ENCODE results near the gene C9orf85.
"Not testable (repeated sequence)": the region's sequence is repeated elsewhere in the genome, so short reads cannot be mapped to it uniquely, and the experiment has no call there.

C9orf85 gene

DNA sequence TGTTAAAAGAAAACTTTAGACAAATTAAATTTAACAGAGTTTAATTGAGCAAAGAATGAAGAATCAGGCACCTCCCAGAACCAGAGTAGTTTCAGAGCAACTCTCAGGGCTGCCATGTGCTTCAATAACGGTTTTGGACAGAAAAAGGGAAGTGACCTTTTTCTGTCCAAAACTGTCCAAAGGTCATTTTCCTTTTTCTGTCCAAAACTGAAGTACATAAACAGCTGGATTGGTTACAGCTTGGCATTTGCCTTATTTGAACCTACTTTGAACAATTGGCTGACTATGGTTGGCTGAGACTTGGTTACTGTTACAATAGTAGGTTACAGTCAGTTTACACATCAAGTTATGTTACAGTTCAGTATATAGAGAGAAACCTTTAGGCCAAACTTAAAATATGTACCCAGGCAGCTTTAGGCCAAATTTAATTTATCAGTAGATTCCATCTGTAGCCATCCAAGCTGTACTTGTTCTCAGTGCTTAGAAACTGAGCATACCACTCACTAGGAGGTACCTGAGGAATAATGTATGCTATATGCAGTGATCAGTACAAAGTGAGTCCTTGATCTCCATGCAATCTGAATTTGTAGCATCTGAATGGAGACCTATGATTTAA lies 44.0 kb downstream of the C9orf85 start:
- Histone ChIP-seq H3K27me3 (ENCODE audit: control insufficient read depth, insufficient read depth, low read length) (no peaks in the 10 kb centered on the region), H3K4me1 (ENCODE audit: control insufficient read depth, low read depth, low read length) (peaks cover 37% of the 10 kb centered on the region), H3K4me3 (ENCODE audit: low read length) (no peak overlapping the region), H3K9ac (ENCODE audit: low read length) (no peak overlapping the region), H3K27ac (ENCODE audit: low read length) (no peak overlapping the region), H3K9me3 (ENCODE audit: control insufficient read depth, low read depth, low read length) (no peaks in the 10 kb centered on the region), H3K36me3 (ENCODE audit: control insufficient read depth, low read depth, low read length) (no peaks in the 10 kb centered on the region)

- H3K9ac ChIP-seq (ENCODE audit: low read length): no peak overlapping the region
- no peaks in the 10 kb centered on the region for H3K36me3 ChIP-seq (ENCODE audit: control insufficient read depth, low read depth, low read length)
- no peaks in the 10 kb centered on the region for H3K9me3 ChIP-seq (ENCODE audit: control insufficient read depth, low read depth, low read length)
- H3K27me3 ChIP-seq (ENCODE audit: control insufficient read depth, insufficient read depth, low read length): no peaks in the 10 kb centered on the region
- no peak overlapping the region for H3K4me3 ChIP-seq (ENCODE audit: low read length)
- H3K27ac ChIP-seq (ENCODE audit: low read length): no peak overlapping the region
- peaks cover 14% of the 10 kb centered on the region for H3K4me1 ChIP-seq (ENCODE audit: control insufficient read depth, low read depth, low read length)
Observed at GRCh38 chr9:71962328-71962727, 50.9 kb downstream of the C9orf85 start.

DNA sequence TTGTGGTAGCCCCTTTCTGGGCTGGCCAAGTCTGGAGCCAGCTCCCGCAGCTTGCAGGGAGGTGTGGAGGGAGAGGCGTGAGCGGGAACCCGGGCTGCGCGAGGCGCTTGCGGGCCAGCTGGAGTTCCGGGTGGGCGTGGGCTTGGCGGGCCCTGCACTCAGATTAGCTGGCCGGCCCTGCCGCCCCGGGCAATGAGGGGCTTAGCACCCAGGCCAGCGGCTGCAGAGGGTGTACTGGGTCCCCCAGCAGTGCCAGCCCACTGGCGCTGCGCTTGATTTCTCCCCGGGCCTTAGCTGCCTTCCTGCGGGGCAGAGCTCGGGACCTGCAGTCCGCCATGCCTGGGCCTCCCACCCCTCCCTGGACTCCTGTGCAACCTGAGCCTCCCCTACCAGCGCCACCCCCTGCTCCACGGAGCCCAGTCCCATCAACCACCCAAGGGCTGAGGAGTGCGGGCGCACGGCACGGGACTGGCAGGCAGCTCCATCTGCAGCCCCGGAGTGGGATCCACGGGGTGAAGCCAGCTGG lies 52.1 kb downstream of the C9orf85 start:
- not testable (repeated sequence) for H3K4me3 ChIP-seq (ENCODE audit: low read length); H3K27me3 ChIP-seq (ENCODE audit: control insufficient read depth, insufficient read depth, low read length); H3K36me3 ChIP-seq (ENCODE audit: control insufficient read depth, low read depth, low read length); H3K27ac ChIP-seq (ENCODE audit: low read length); H3K9me3 ChIP-seq (ENCODE audit: control insufficient read depth, low read depth, low read length); H3K9ac ChIP-seq (ENCODE audit: low read length)
- H3K4me1 ChIP-seq (ENCODE audit: control insufficient read depth, low read depth, low read length): peaks cover 17% of the 10 kb centered on the region

GRCh38 chr9:71965403-71965802 lies 54.0 kb downstream of the C9orf85 start:
- Histone ChIP-seq H3K4me1 (ENCODE audit: control insufficient read depth, low read depth, low read length) (peaks cover 17% of the 10 kb centered on the region), H3K9me3 (ENCODE audit: control insufficient read depth, low read depth, low read length) (no peaks in the 10 kb centered on the region), H3K27me3 (ENCODE audit: control insufficient read depth, insufficient read depth, low read length) (no peaks in the 10 kb centered on the region), H3K27ac (ENCODE audit: low read length) (no peak overlapping the region), H3K4me3 (ENCODE audit: low read length) (no peak overlapping the region), H3K9ac (ENCODE audit: low read length) (no peak overlapping the region), H3K36me3 (ENCODE audit: control insufficient read depth, low read depth, low read length) (no peaks in the 10 kb centered on the region)

- peaks cover 17% of the 10 kb centered on the region for H3K4me1 ChIP-seq (ENCODE audit: control insufficient read depth, low read depth, low read length)
- H3K27ac ChIP-seq (ENCODE audit: low read length): peak overlapping the region; percentile 26
- no peaks in the 10 kb centered on the region for H3K9me3 ChIP-seq (ENCODE audit: control insufficient read depth, low read depth, low read length)
- peak overlapping the region; percentile 25 for H3K4me3 ChIP-seq (ENCODE audit: low read length)
- H3K27me3 ChIP-seq (ENCODE audit: control insufficient read depth, insufficient read depth, low read length): no peaks in the 10 kb centered on the region
- H3K9ac ChIP-seq (ENCODE audit: low read length): peak overlapping the region; percentile 14
- H3K36me3 ChIP-seq (ENCODE audit: control insufficient read depth, low read depth, low read length): no peaks in the 10 kb centered on the region
Observed at GRCh38 chr9:71966601-71967000, 55.2 kb downstream of the C9orf85 start.

GRCh38 chr9:71968541-71969090 lies 57.2 kb downstream of the C9orf85 start:
- H3K4me1 ChIP-seq (ENCODE audit: control insufficient read depth, low read depth, low read length): peaks cover 17% of the 10 kb centered on the region
- no peaks in the 10 kb centered on the region for H3K36me3 ChIP-seq (ENCODE audit: control insufficient read depth, low read depth, low read length)
- no peak overlapping the region for H3K27ac ChIP-seq (ENCODE audit: low read length)
- no peak overlapping the region for H3K4me3 ChIP-seq (ENCODE audit: low read length)
- no peak overlapping the region for H3K9ac ChIP-seq (ENCODE audit: low read length)
- no peaks in the 10 kb centered on the region for H3K27me3 ChIP-seq (ENCODE audit: control insufficient read depth, insufficient read depth, low read length)
- H3K9me3 ChIP-seq (ENCODE audit: control insufficient read depth, low read depth, low read length): no peaks in the 10 kb centered on the region

DNA sequence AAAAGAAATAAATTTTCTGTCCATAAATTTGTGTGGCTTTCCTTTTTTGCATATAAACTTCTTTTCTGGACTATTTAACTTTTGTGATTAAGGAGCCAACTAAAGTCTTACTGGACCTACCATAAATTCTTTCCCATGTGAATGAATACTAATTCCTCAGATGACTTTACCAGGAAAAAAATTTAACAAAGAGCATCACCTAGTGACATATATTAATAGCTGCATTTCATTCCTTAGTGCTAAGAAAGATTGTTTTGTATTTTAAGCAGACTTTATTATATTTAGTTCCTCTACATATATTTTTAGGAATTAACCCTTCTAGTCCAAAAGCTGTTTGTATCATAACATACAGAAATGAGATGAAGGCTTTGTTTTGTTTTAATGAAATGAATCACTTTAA lies 64.4 kb downstream of the C9orf85 start:
- no peak overlapping the region for H3K27ac ChIP-seq (ENCODE audit: low read length)
- no peaks in the 10 kb centered on the region for H3K36me3 ChIP-seq (ENCODE audit: control insufficient read depth, low read depth, low read length)
- no peak overlapping the region for H3K4me3 ChIP-seq (ENCODE audit: low read length)
- H3K4me1 ChIP-seq (ENCODE audit: control insufficient read depth, low read depth, low read length): no peaks in the 10 kb centered on the region
- H3K9me3 ChIP-seq (ENCODE audit: control insufficient read depth, low read depth, low read length): no peaks in the 10 kb centered on the region
- H3K9ac ChIP-seq (ENCODE audit: low read length): no peak overlapping the region
- no peaks in the 10 kb centered on the region for H3K27me3 ChIP-seq (ENCODE audit: control insufficient read depth, insufficient read depth, low read length)

- Histone ChIP-seq H3K9ac (ENCODE audit: low read length) (no peak overlapping the region), H3K4me3 (ENCODE audit: low read length) (no peak overlapping the region), H3K27ac (ENCODE audit: low read length) (no peak overlapping the region), H3K9me3 (ENCODE audit: control insufficient read depth, low read depth, low read length) (no peaks in the 10 kb centered on the region), H3K36me3 (ENCODE audit: control insufficient read depth, low read depth, low read length) (no peaks in the 10 kb centered on the region), H3K4me1 (ENCODE audit: control insufficient read depth, low read depth, low read length) (no peaks in the 10 kb centered on the region), H3K27me3 (ENCODE audit: control insufficient read depth, insufficient read depth, low read length) (no peaks in the 10 kb centered on the region)
Observed at GRCh38 chr9:71977003-71977402, 65.6 kb downstream of the C9orf85 start.

DNA sequence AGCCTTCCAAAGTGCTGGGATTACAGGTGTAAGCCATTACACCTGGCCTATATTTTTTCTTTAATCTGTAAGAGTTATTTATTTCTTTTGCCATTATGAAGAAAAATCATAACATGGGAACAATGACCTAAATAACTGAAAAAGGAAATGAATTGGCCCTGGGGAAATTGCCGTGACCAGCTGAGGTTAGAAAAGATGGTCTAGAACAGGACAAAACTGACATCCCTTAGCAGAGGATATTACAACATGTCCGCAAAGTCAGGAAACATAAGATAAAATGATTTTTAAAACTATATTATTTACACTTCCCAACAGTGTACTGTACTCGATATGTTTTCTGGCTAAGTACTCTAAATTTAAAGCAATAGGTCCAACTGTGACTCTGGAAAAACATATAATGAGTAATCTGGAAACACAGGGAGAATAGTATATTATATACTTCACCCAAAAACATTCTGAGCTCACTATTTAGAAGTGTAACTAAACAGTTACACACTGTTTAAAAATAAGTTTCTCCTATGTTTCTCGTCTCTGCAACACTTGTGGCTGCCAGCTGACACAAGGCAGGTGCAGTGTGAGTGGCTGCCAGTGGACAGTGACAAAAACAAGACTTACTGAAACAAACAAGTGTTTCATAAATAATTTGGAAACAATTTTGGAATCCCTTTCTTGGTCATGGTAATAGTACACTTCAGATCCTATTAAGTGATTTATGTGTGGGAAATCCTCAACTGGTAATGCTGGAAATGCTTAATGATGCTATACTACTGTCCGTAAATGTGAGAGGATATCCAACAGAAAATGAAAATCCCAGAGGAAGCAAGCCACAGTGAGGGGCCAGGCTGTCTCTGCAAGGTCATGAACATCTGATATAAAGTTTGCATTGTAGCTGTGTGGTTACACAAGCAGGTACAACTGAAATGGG lies 69.1 kb downstream of the C9orf85 start:
- no peak overlapping the region for H3K9ac ChIP-seq (ENCODE audit: low read length)

GRCh38 chr9:71981944-71982343 lies 70.5 kb downstream of the C9orf85 start:
- no peak overlapping the region for H3K9ac ChIP-seq (ENCODE audit: low read length)
- no peaks in the 10 kb centered on the region for H3K36me3 ChIP-seq (ENCODE audit: control insufficient read depth, low read depth, low read length)
- no peaks in the 10 kb centered on the region for H3K27me3 ChIP-seq (ENCODE audit: control insufficient read depth, insufficient read depth, low read length)
- H3K4me1 ChIP-seq (ENCODE audit: control insufficient read depth, low read depth, low read length): peaks cover 13% of the 10 kb centered on the region
- no peak overlapping the region for H3K27ac ChIP-seq (ENCODE audit: low read length)
- H3K9me3 ChIP-seq (ENCODE audit: control insufficient read depth, low read depth, low read length): no peaks in the 10 kb centered on the region
- no peak overlapping the region for H3K4me3 ChIP-seq (ENCODE audit: low read length)

More for the DNA sequence above, 69.1 kb downstream of the C9orf85 start:
- Histone ChIP-seq H3K27me3 (ENCODE audit: control insufficient read depth, insufficient read depth, low read length) (no peaks in the 10 kb centered on the region), H3K9me3 (ENCODE audit: control insufficient read depth, low read depth, low read length) (no peaks in the 10 kb centered on the region), H3K36me3 (ENCODE audit: control insufficient read depth, low read depth, low read length) (no peaks in the 10 kb centered on the region), H3K4me1 (ENCODE audit: control insufficient read depth, low read depth, low read length) (peaks cover 13% of the 10 kb centered on the region), H3K4me3 (ENCODE audit: low read length) (no peak overlapping the region), H3K27ac (ENCODE audit: low read length) (no peak overlapping the region)

DNA sequence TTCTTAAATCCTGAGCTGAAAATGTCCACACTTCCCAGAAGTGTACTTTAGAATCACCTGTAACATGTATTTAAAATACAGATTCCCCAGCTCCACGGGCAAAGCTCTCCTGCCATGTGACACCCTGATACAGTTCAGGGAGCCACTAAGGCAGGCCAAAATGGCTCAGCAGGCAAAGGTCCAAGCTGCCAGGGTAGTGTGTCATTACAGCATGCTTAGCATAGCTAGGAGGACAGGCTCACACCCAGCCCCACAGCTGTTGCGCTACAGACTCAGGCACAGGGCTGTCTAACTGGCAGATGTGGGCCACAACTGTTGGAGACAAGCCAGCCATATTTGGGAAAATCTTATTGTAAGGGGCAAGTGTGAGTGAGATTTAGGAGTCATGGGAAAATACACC lies 73.0 kb downstream of the C9orf85 start:
- no peak overlapping the region for H3K27ac ChIP-seq (ENCODE audit: low read length)

More for the DNA sequence above, 73.0 kb downstream of the C9orf85 start:
- peaks cover 13% of the 10 kb centered on the region for H3K4me1 ChIP-seq (ENCODE audit: control insufficient read depth, low read depth, low read length)
- no peaks in the 10 kb centered on the region for H3K9me3 ChIP-seq (ENCODE audit: control insufficient read depth, low read depth, low read length)
- H3K27me3 ChIP-seq (ENCODE audit: control insufficient read depth, insufficient read depth, low read length): no peaks in the 10 kb centered on the region
- no peak overlapping the region for H3K4me3 ChIP-seq (ENCODE audit: low read length)
- no peaks in the 10 kb centered on the region for H3K36me3 ChIP-seq (ENCODE audit: control insufficient read depth, low read depth, low read length)
- H3K9ac ChIP-seq (ENCODE audit: low read length): no peak overlapping the region

All from iPS-18a (cell line).